HepG2 (cell line): ENCODE data around the gene SLC4A8. TPM values are rescaled to one million over a fixed set of nuclear protein-coding genes. Genes with fewer than 3 reads are reported as not detected.
A peak's percentile ranks its signal among the peaks of the same experiment; 100 is the strongest.

ENCODE experiments used
- ATAC-seq: fragments of 200-7000 bp; cut with Tn5 transposase; 3 replicates; pipeline ENCODE4 v1.9.1; 2020; ENCODE audit warnings: mild to moderate bottlenecking, moderate library complexity
- BruUV-seq: library from RNA; stranded (reverse); fragments of 400-500 nt; replicated peaks from 2 replicates; lab custom pipeline; 2021; lab: Mats Ljungman, UMichigan
- CTCF ChIA-PET: fragments of 300-600 bp; formaldehyde crosslinking; extraction: SDS; loops from one replicate; lab custom pipeline; 2021; ENCODE audit warnings: low total read pairs, inconsistent platforms, low intra/inter-chr PET ratio; lab: Yijun Ruan, JAX
- POLR2A ChIA-PET: fragments of 350-600 bp; sonication (Branson Sonifier 250); formaldehyde crosslinking; loops from one replicate; lab custom pipeline; 2020; ENCODE audit warnings: antibody characterized with exemption, inconsistent platforms; lab: Yijun Ruan, JAX
- DNase-seq: peaks from one replicate; pipeline ENCODE4 v3.0.0-alpha.2; 2015; ENCODE audit warnings: low spot score
- FAIRE-seq: peaks from 3 replicates; lab custom pipeline; 2011; peaks lifted over from hg19 to GRCh38; lab: Jason Lieb, UNC
- H2AFZ ChIP-seq: one replicate; pipeline ENCODE4 v1.6.1; 2011; ENCODE audit warnings: low read length, inconsistent platforms
- H3K27ac ChIP-seq: fragments of 300-600 bp; 3 replicates; pipeline ENCODE4 v1.8.0; 2011; ENCODE audit warnings: mixed run types, mild to moderate bottlenecking, mixed read lengths, low read length, inconsistent platforms; ENCODE audit not compliant: insufficient read depth; ENCODE audit errors: extremely low read length
- H3K27me3 ChIP-seq, 2 experiments: fragments of 200-600 bp in 1 of 2; 2 replicates in 1 of 2; 3 replicates in 1 of 2; pipeline versions ENCODE4 v1.6.0 to v1.8.0; 2011; ENCODE audit warnings: low read length in 2 of 2, mild to moderate bottlenecking in 2 of 2, moderate library complexity in 2 of 2, inconsistent platforms in 1 of 2; ENCODE audit not compliant: insufficient read depth in 2 of 2, control insufficient read depth in 1 of 2
- H3K36me3 ChIP-seq, 2 experiments: fragments of 200-600 bp in 1 of 2; replicated peaks in 1 of 2; 2 replicates in 1 of 2; 3 replicates in 1 of 2; pipeline versions ENCODE4 v1.5.1 to v1.8.0; 2011; ENCODE audit warnings: low read length in 2 of 2, inconsistent platforms in 1 of 2; ENCODE audit not compliant: insufficient read depth in 2 of 2, control insufficient read depth in 1 of 2
- H3K4me1 ChIP-seq: 2 replicates; pipeline ENCODE4 v1.5.1; 2012; ENCODE audit warnings: low read length, inconsistent platforms; ENCODE audit not compliant: insufficient read depth
- H3K4me2 ChIP-seq: 2 replicates; pipeline ENCODE4 v1.6.0; 2011; ENCODE audit warnings: low read depth, low read length, inconsistent platforms
- H3K4me3 ChIP-seq, 3 experiments: fragments of 200-600 bp in 1 of 3; sonication (generic), shearing (Covaris generic) in 1 of 3; replicated peaks in 1 of 3; 2 replicates each; pipeline ENCODE4 v1.5.1; 2011 to 2016; ENCODE audit warnings: low read length in 3 of 3, inconsistent platforms in 2 of 3, low read depth in 2 of 3, mild to moderate bottlenecking in 2 of 3, control low read depth in 1 of 3, mixed read lengths in 1 of 3; ENCODE audit not compliant: insufficient read depth in 1 of 3
- H3K79me2 ChIP-seq: one replicate; pipeline ENCODE4 v1.6.1; 2011; ENCODE audit warnings: low read length, inconsistent platforms; ENCODE audit not compliant: insufficient read depth
- H3K9ac ChIP-seq: 2 replicates; pipeline ENCODE4 v1.6.0; 2011; ENCODE audit warnings: mild to moderate bottlenecking, low read depth, low read length, inconsistent platforms; ENCODE audit not compliant: insufficient read depth
- H3K9me3 ChIP-seq: 2 replicates; pipeline ENCODE4 v1.5.1; 2012; ENCODE audit warnings: mild to moderate bottlenecking, low read length
- H4K20me1 ChIP-seq: 2 replicates; pipeline ENCODE4 v1.6.0; 2011; ENCODE audit warnings: inconsistent platforms, mild to moderate bottlenecking, low read length, moderate library complexity; ENCODE audit not compliant: insufficient read depth
- HOMEZ ChIP-seq: IDR thresholded peaks from 2 replicates; pipeline ENCODE4 v1.6.1; 2016; ENCODE audit warnings: low read depth
- KDM4B ChIP-seq: sonication (generic); formaldehyde crosslinking; IDR thresholded peaks from 2 replicates; pipeline ENCODE4 v1.4.0; 2020; ENCODE audit warnings: missing genetic modification reagents
- NR1H2 ChIP-seq: sonication (generic); formaldehyde crosslinking; IDR thresholded peaks from 2 replicates; pipeline ENCODE4 v1.8.1; 2022; ENCODE audit warnings: low read depth, missing genetic modification reagents, borderline replicate concordance
- ZFY ChIP-seq: sonication (generic); formaldehyde crosslinking; IDR thresholded peaks from 2 replicates; pipeline ENCODE4 v1.4.0; 2020; ENCODE audit warnings: missing genetic modification reagents
- ZNF430 ChIP-seq: sonication (generic); formaldehyde crosslinking; IDR thresholded peaks from 2 replicates; pipeline ENCODE4 v1.9.0; 2021; ENCODE audit warnings: mild to moderate bottlenecking, missing genetic modification reagents
- ZNF576 ChIP-seq: sonication (generic); formaldehyde crosslinking; IDR thresholded peaks from 2 replicates; pipeline ENCODE4 v1.4.0; 2020; ENCODE audit warnings: mild to moderate bottlenecking, missing genetic modification reagents
- WGBS: methylation state at CpG from one replicate; pipeline ENCODE4 v1.1.6; 2017; ENCODE audit warnings: low lambda C conversion rate; 5-methylcytosine and 5-hydroxymethylcytosine counted together
- in situ Hi-C: cut with HindIII; loops from 2 replicates; pipeline ENCODE4 v1.10.0; 2017; ENCODE audit warnings: low pct_unique_long_range_greater_than_20kb; ENCODE audit not compliant: extremely low pct_ligation_motif_present
- intact Hi-C: fragments of 100-400 bp; cut with micrococcal nuclease; formaldehyde crosslinking; loops from one replicate; pipeline ENCODE4 v1.10.0; 2022; ENCODE audit not compliant: unreplicated experiment
- polyA plus RNA-seq, 8 experiments: library from polyadenylated mRNA; depleted of rRNA in 3 of 8; stranded (reverse) in 7 of 8; unstranded in 1 of 8; fragments of >200 nt; fragmentation: Illumina TruSeq in 4 of 8; extraction: Trizol in 4 of 8; gene quantifications; 2 replicates each; pipeline versions ENCODE4 v1.2.1 to v1.2.3, GENCODE V29; 2011 to 2016; ENCODE audit warnings: low read depth in 4 of 8, missing spikeins in 1 of 8, mixed read lengths in 1 of 8; ENCODE audit not compliant: insufficient read depth in 1 of 8
- total RNA-seq, 5 experiments: library from RNA; depleted of rRNA; stranded (reverse); fragments of >200 nt; fragmentation: Illumina TruSeq; extraction: Trizol; gene quantifications; 2 replicates each; pipeline ENCODE4 v1.2.3, GENCODE V29; 2016; ENCODE audit warnings: low read depth in 1 of 5

The SLC4A8 gene
- total and polyA plus RNA-seq, 2 of the 13 experiments (the other 11 are each of a cell fraction or from before 2014, with no cell fraction given): under 0.01 to 0.07 TPM

- CTCF ChIA-PET: no interaction called here
- H3K4me3 ChIP-seq: peak overlapping the region in 2 of 3 experiments; percentile 16 to 23; a peak in 2 of 6 replicates
- H3K9me3 ChIP-seq: no peaks in the 10 kb centered on the region
- no peak overlapping the region for H2AFZ ChIP-seq
- H3K36me3 ChIP-seq: no peaks in the 10 kb centered on the region
- ATAC-seq (0 out of 3 replicates have a peak, but pooled peaks have one; percentile 11), FAIRE-seq (no peak), DNase-seq (no peak)
- H3K27ac ChIP-seq: no peak overlapping the region
- POLR2A ChIA-PET: no interaction called here
- no TSS peak for BruUV-seq
- peaks cover 8% of the 10 kb centered on the region; the same call in 1 of the 2 replicates for H3K4me1 ChIP-seq
- TF ChIP-seq ZNF576 (CRISPR knock-in tag): no peak
- no peak for TF ChIP-seq KDM4B
- 57% methylated on average over 22 of the region's 22 CpGs for WGBS
- peaks cover 5 to 26% of the 10 kb centered on the region in 2 experiments; a peak in 3 of 5 replicates for H3K27me3 ChIP-seq
- no peak overlapping the region for H3K9ac ChIP-seq
- H4K20me1 ChIP-seq: no peaks in the 10 kb centered on the region
- in situ Hi-C loops (no loop called here), intact Hi-C loops (no loop called here)
- H3K4me2 ChIP-seq: peak overlapping the region; percentile 89
- no peaks in the 10 kb centered on the region for H3K79me2 ChIP-seq
These were observed 31.9 kb upstream of the SLC4A8 start for GRCh38 chr12:51392556-51393237.

GRCh38 chr12:51393676-51394545 is 30.7 kb upstream of the SLC4A8 start:
- in situ Hi-C loops: no loop called here

More at GRCh38 chr12:51393676-51394545, 30.7 kb upstream of the SLC4A8 start:
- WGBS: 65% methylated on average over 13 of the region's 14 CpGs
- Histone ChIP-seq H3K9ac (no peak overlapping the region), H3K4me1 (peaks cover 8% of the 10 kb centered on the region; the same call in 1 of the 2 replicates), H3K79me2 (no peaks in the 10 kb centered on the region), H3K4me3 (no peak overlapping the region), H3K27ac (no peak overlapping the region), H3K4me2 (no peak overlapping the region), H3K9me3 (no peaks in the 10 kb centered on the region)
- POLR2A ChIA-PET: no interaction called here
- ATAC-seq: no peak
- DNase-seq: no peak
- TF ChIP-seq NR1H2 (no peak), HOMEZ (CRISPR knock-in tag) (no peak), ZNF430 (CRISPR knock-in tag) (no peak), ZFY (no peak)
- TF ChIP-seq, all 625 proteins: peak for 0
- no peak for FAIRE-seq
- H4K20me1 ChIP-seq: no peaks in the 10 kb centered on the region
- no peak overlapping the region for H2AFZ ChIP-seq
- peaks cover 5 to 26% of the 10 kb centered on the region in 2 experiments; a peak in 3 of 5 replicates for H3K27me3 ChIP-seq
- H3K36me3 ChIP-seq: no peaks in the 10 kb centered on the region
- CTCF ChIA-PET: no interaction called here
- no TSS peak for BruUV-seq
- intact Hi-C loops: no loop called here
